ENCODE data around the gene KDM5B.

The KDM5B gene

GRCh38 chr1:202786804-202787203, 21.4 kb downstream of the KDM5B start:
- Histone ChIP-seq H3K9me3 (ENCODE audit: insufficient read depth, low read length, severe bottlenecking) (no peaks in the 10 kb centered on the region), H3K4me1 (ENCODE audit: insufficient read depth, low read length) (no peaks in the 10 kb centered on the region), H3K27ac (ENCODE audit: low read length) (no peak overlapping the region), H3K4me2 (ENCODE audit: insufficient read depth, low read length) (no peak overlapping the region), H4K20me1 (ENCODE audit: insufficient read depth, low read length) (no peaks in the 10 kb centered on the region), H3K4me3 (ENCODE audit: low read depth in 1 of 2, low read length in 2 of 2) (no peak overlapping the region), H3K36me3 (ENCODE audit: insufficient read depth, low read length) (no peaks in the 10 kb centered on the region), H3K27me3 (ENCODE audit: insufficient read depth, low read length, poor library complexity) (no peaks in the 10 kb centered on the region), H3K9ac (ENCODE audit: low read depth, low read length) (no peak overlapping the region), H2AFZ (ENCODE audit: low read depth, low read length) (no peak overlapping the region), H3K79me2 (ENCODE audit: insufficient read depth, low read length) (no peaks in the 10 kb centered on the region)
- TF ChIP-seq CTCF (IDR thresholded peaks at IDR 0.05; ENCODE audit: borderline replicate concordance, extremely low read depth, low read length, poor library complexity, severe bottlenecking) = no peak
- no peak for TF ChIP-seq EZH2 (IDR thresholded peaks at IDR 0.05; ENCODE audit: borderline replicate concordance, low read depth, low read length, severe bottlenecking)
- ATAC-seq (ENCODE audit: insufficient read depth, low read depth) (no peak), DNase-seq (no peak)

GRCh38 chr1:202781180-202781579, 27.0 kb downstream of the KDM5B start:
- no peak for ATAC-seq (ENCODE audit: insufficient read depth, low read depth)
- no peaks in the 10 kb centered on the region for H4K20me1 ChIP-seq (ENCODE audit: insufficient read depth, low read length)
- peaks cover 3% of the 10 kb centered on the region for H3K27me3 ChIP-seq (ENCODE audit: insufficient read depth, low read length, poor library complexity)
- H3K4me3 ChIP-seq (ENCODE audit: low read depth in 1 of 2, low read length in 2 of 2) = no peak overlapping the region
- H3K9me3 ChIP-seq (ENCODE audit: insufficient read depth, low read length, severe bottlenecking) = no peaks in the 10 kb centered on the region
- no peak overlapping the region for H2AFZ ChIP-seq (ENCODE audit: low read depth, low read length)
- no peaks in the 10 kb centered on the region for H3K36me3 ChIP-seq (ENCODE audit: insufficient read depth, low read length)
- TF ChIP-seq CTCF (IDR thresholded peaks at IDR 0.05; ENCODE audit: borderline replicate concordance, extremely low read depth, low read length, poor library complexity, severe bottlenecking) = no peak
- no peak for TF ChIP-seq EZH2 (IDR thresholded peaks at IDR 0.05; ENCODE audit: borderline replicate concordance, low read depth, low read length, severe bottlenecking)
- no peak for DNase-seq
- no peaks in the 10 kb centered on the region for H3K4me1 ChIP-seq (ENCODE audit: insufficient read depth, low read length)
- H3K27ac ChIP-seq (ENCODE audit: low read length) = no peak overlapping the region
- H3K79me2 ChIP-seq (ENCODE audit: insufficient read depth, low read length) = no peaks in the 10 kb centered on the region
- H3K4me2 ChIP-seq (ENCODE audit: insufficient read depth, low read length) = no peak overlapping the region
- no peak overlapping the region for H3K9ac ChIP-seq (ENCODE audit: low read depth, low read length)

GRCh38 chr1:202770135-202770534, 38.1 kb downstream of the KDM5B start:
- TF ChIP-seq CTCF (IDR thresholded peaks at IDR 0.05; ENCODE audit: borderline replicate concordance, extremely low read depth, low read length, poor library complexity, severe bottlenecking) = no peak
- no peak for TF ChIP-seq EZH2 (IDR thresholded peaks at IDR 0.05; ENCODE audit: borderline replicate concordance, low read depth, low read length, severe bottlenecking)
- peaks cover 22% of the 10 kb centered on the region for H3K27me3 ChIP-seq (ENCODE audit: insufficient read depth, low read length, poor library complexity)
- H3K79me2 ChIP-seq (ENCODE audit: insufficient read depth, low read length) = no peaks in the 10 kb centered on the region
- ATAC-seq (ENCODE audit: insufficient read depth, low read depth) (no peak), DNase-seq (no peak)
- H2AFZ ChIP-seq (ENCODE audit: low read depth, low read length) = no peak overlapping the region
- H3K9ac ChIP-seq (ENCODE audit: low read depth, low read length) = no peak overlapping the region
- no peaks in the 10 kb centered on the region for H4K20me1 ChIP-seq (ENCODE audit: insufficient read depth, low read length)
- H3K4me2 ChIP-seq (ENCODE audit: insufficient read depth, low read length) = no peak overlapping the region
- no peak overlapping the region for H3K4me3 ChIP-seq (ENCODE audit: low read depth in 1 of 2, low read length in 2 of 2)
- no peaks in the 10 kb centered on the region for H3K36me3 ChIP-seq (ENCODE audit: insufficient read depth, low read length)
- no peak overlapping the region for H3K27ac ChIP-seq (ENCODE audit: low read length)
- H3K4me1 ChIP-seq (ENCODE audit: insufficient read depth, low read length) = no peaks in the 10 kb centered on the region
- H3K9me3 ChIP-seq (ENCODE audit: insufficient read depth, low read length, severe bottlenecking) = no peaks in the 10 kb centered on the region

GRCh38 chr1:202765721-202766120, 42.5 kb downstream of the KDM5B start:
- no peak overlapping the region for H3K4me3 ChIP-seq (ENCODE audit: low read depth in 1 of 2, low read length in 2 of 2)
- ATAC-seq (ENCODE audit: insufficient read depth, low read depth) (no peak), DNase-seq (no peak)
- H3K9me3 ChIP-seq (ENCODE audit: insufficient read depth, low read length, severe bottlenecking) = no peaks in the 10 kb centered on the region
- no peaks in the 10 kb centered on the region for H3K79me2 ChIP-seq (ENCODE audit: insufficient read depth, low read length)
- H3K4me1 ChIP-seq (ENCODE audit: insufficient read depth, low read length) = no peaks in the 10 kb centered on the region
- no peak overlapping the region for H3K9ac ChIP-seq (ENCODE audit: low read depth, low read length)
- H3K27me3 ChIP-seq (ENCODE audit: insufficient read depth, low read length, poor library complexity) = peaks cover 18% of the 10 kb centered on the region
- no peak for TF ChIP-seq EZH2 (IDR thresholded peaks at IDR 0.05; ENCODE audit: borderline replicate concordance, low read depth, low read length, severe bottlenecking)
- TF ChIP-seq CTCF (IDR thresholded peaks at IDR 0.05; ENCODE audit: borderline replicate concordance, extremely low read depth, low read length, poor library complexity, severe bottlenecking) = no peak
- no peak overlapping the region for H3K4me2 ChIP-seq (ENCODE audit: insufficient read depth, low read length)
- no peaks in the 10 kb centered on the region for H4K20me1 ChIP-seq (ENCODE audit: insufficient read depth, low read length)
- H2AFZ ChIP-seq (ENCODE audit: low read depth, low read length) = no peak overlapping the region
- H3K27ac ChIP-seq (ENCODE audit: low read length) = no peak overlapping the region
- no peaks in the 10 kb centered on the region for H3K36me3 ChIP-seq (ENCODE audit: insufficient read depth, low read length)
